Panc1 (cell line): ENCODE data around the gene CDC26. TPM values are rescaled to one million over a fixed set of nuclear protein-coding genes. Genes with fewer than 3 reads are reported as not detected.
A peak's percentile ranks its signal among the peaks of the same experiment; 100 is the strongest.

Experiments
- ATAC-seq: fragments of 200-7000 bp; cut with Tn5 transposase; 2 replicates; pipeline ENCODE4 v1.9.1; 2020; ENCODE audit warnings: mild to moderate bottlenecking, moderate library complexity
- BruUV-seq: library from RNA; stranded (reverse); fragments of 400-500 nt; replicated peaks from 2 replicates; lab custom pipeline; 2021; lab: Mats Ljungman, UMichigan
- CTCF ChIA-PET: fragments of 300-600 bp; sonication (Branson Sonifier 250); formaldehyde crosslinking; loops from one replicate; lab custom pipeline; 2022; ENCODE audit warnings: antibody characterized with exemption; lab: Charles Lee
- POLR2A ChIA-PET: fragments of 300-600 bp; sonication (Branson Sonifier 250); formaldehyde crosslinking; loops from one replicate; lab custom pipeline; 2022; ENCODE audit warnings: antibody characterized with exemption; lab: Charles Lee
- DNase-seq: peaks from one replicate; pipeline ENCODE4 v3.0.0-alpha.2; 2010; ENCODE audit warnings: low read depth, low spot score
- H3K27ac ChIP-seq: 2 replicates; pipeline ENCODE4 v1.5.1; 2011; ENCODE audit warnings: mild to moderate bottlenecking, low read length, inconsistent platforms
- H3K27me3 ChIP-seq: fragments of 200-500 bp; sonication (Bioruptor generic); 2 replicates; pipeline ENCODE4 v1.6.0; 2014; ENCODE audit warnings: low read length, inconsistent platforms; ENCODE audit not compliant: control insufficient read depth, insufficient read depth
- H3K36me3 ChIP-seq: fragments of 200-500 bp; sonication (Bioruptor generic); 2 replicates; pipeline ENCODE4 v1.5.1; 2014; ENCODE audit warnings: inconsistent platforms, mild to moderate bottlenecking, low read length, moderate library complexity; ENCODE audit not compliant: control insufficient read depth, insufficient read depth
- H3K4me1 ChIP-seq: 2 replicates; pipeline ENCODE4 v1.5.1; 2011; ENCODE audit warnings: inconsistent platforms, mild to moderate bottlenecking, low read length, moderate library complexity; ENCODE audit not compliant: control insufficient read depth, insufficient read depth
- H3K4me3 ChIP-seq, 2 experiments: 2 replicates each; pipeline ENCODE4 v1.5.1; 2011 to 2012; ENCODE audit warnings: low read depth in 2 of 2, low read length in 2 of 2, mild to moderate bottlenecking in 2 of 2, inconsistent platforms in 1 of 2, moderate library complexity in 1 of 2
- H3K9me3 ChIP-seq: fragments of 200-500 bp; sonication (Bioruptor generic); 2 replicates; pipeline ENCODE4 v1.5.1; 2014; ENCODE audit warnings: low read depth, mild to moderate bottlenecking, inconsistent platforms, low read length, moderate library complexity; ENCODE audit not compliant: control insufficient read depth, insufficient read depth
- POLR2AphosphoS5 ChIP-seq: IDR thresholded peaks from 2 replicates; pipeline ENCODE4 v1.6.1; 2012; ENCODE audit warnings: mild to moderate bottlenecking, low read depth, low read length, moderate library complexity
- SIN3A ChIP-seq: IDR thresholded peaks from 2 replicates; pipeline ENCODE4 v1.6.1; 2012; ENCODE audit warnings: low read depth, mild to moderate bottlenecking, low read length, moderate library complexity, borderline replicate concordance; ENCODE audit not compliant: insufficient read depth
- TCF7L2 ChIP-seq: IDR thresholded peaks from 2 replicates; pipeline ENCODE4 v1.6.1; 2011; ENCODE audit warnings: mild to moderate bottlenecking, low read depth, low read length, inconsistent platforms
- in situ Hi-C: cut with HindIII; loops from 2 replicates; pipeline ENCODE4 v1.10.0; 2016; ENCODE audit warnings: low sequenced_read_pairs, low pct_unique_long_range_greater_than_20kb
- intact Hi-C: fragments of 100-400 bp; cut with micrococcal nuclease; formaldehyde crosslinking; loops from one replicate; pipeline ENCODE4 v1.10.0; 2022; ENCODE audit not compliant: unreplicated experiment
- total RNA-seq: library from RNA; stranded (reverse); gene quantifications from one replicate; pipeline ENCODE4 v1.2.1, GENCODE V29; 2021; ENCODE audit not compliant: unreplicated experiment
- TF ChIP-seq, protein P1 (sequence below), 2 experiments: IDR thresholded peaks; 2 replicates each; pipeline ENCODE4 v1.6.1; 2011 to 2012; ENCODE audit warnings: low read depth in 2 of 2, control low read depth in 1 of 2, low read length in 1 of 2, mild to moderate bottlenecking in 1 of 2, moderate library complexity in 1 of 2; ENCODE audit not compliant: insufficient read depth in 1 of 2
- TF ChIP-seq, protein P2 (sequence below): fragments of 450-650 bp; IDR thresholded peaks from 2 replicates; pipeline ENCODE4 v1.5.1; 2017; ENCODE audit warnings: mild to moderate bottlenecking

Gene CDC26
- total RNA-seq, 1 experiment from 2014 or later: 19.4 TPM

DNA sequence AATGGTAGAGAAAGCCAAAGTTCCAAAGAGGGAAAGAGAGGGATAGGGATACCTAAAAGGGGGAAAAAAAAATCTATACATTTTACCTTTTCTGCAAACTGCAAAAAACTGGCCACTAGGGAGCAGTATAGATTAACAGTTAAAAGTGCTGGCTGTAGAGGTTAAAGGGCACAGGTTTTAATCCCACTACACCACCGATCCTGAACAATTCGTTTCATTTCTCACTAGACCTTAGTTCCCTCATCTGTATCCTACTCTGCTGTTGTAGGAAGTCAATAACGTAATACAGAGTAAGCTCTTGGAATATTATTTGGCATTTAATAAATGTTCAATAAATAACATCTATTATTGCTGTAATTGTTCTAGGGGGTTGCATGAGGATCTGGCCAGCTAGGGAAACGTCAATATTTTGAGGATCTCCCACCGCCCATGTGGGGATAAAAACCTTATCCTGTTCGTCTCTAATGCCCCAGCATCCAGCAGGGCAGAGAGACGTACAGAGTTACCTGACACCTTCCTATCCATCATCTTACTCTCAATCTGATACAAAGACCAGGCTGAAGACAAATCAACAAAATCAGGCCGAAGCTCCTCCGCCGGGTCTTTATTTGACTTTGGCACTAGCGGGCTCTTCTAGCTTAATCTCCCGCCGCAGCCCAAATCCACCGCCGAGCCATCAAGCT is 757 bp downstream of the CDC26 start:
- peak overlapping the region; percentile 93 to 99 for H3K4me3 ChIP-seq
- intact Hi-C loops (no loop called here), in situ Hi-C loops (no loop called here)
- ATAC-seq (peak; percentile 32), DNase-seq (peak; percentile 38)
- ChIA-PET CTCF (interaction anchor here (0.6 to 0.8 kb wide), 5 partner anchors 22 to 1329 kb away, joined by 3 to 4 read pairs (median 3); no protein-coding TSS in a partner anchor), POLR2A (interaction anchor here (0.6 kb wide), 1 partner anchor 22 kb away, joined by 4 read pairs; no protein-coding TSS in a partner anchor)
- no peaks in the 10 kb centered on the region for H3K9me3 ChIP-seq
- H3K4me1 ChIP-seq: peaks cover 6% of the 10 kb centered on the region
- H3K27me3 ChIP-seq: no peaks in the 10 kb centered on the region
- no peak for TF ChIP-seq POLR2AphosphoS5
- TF ChIP-seq, protein P1, sequence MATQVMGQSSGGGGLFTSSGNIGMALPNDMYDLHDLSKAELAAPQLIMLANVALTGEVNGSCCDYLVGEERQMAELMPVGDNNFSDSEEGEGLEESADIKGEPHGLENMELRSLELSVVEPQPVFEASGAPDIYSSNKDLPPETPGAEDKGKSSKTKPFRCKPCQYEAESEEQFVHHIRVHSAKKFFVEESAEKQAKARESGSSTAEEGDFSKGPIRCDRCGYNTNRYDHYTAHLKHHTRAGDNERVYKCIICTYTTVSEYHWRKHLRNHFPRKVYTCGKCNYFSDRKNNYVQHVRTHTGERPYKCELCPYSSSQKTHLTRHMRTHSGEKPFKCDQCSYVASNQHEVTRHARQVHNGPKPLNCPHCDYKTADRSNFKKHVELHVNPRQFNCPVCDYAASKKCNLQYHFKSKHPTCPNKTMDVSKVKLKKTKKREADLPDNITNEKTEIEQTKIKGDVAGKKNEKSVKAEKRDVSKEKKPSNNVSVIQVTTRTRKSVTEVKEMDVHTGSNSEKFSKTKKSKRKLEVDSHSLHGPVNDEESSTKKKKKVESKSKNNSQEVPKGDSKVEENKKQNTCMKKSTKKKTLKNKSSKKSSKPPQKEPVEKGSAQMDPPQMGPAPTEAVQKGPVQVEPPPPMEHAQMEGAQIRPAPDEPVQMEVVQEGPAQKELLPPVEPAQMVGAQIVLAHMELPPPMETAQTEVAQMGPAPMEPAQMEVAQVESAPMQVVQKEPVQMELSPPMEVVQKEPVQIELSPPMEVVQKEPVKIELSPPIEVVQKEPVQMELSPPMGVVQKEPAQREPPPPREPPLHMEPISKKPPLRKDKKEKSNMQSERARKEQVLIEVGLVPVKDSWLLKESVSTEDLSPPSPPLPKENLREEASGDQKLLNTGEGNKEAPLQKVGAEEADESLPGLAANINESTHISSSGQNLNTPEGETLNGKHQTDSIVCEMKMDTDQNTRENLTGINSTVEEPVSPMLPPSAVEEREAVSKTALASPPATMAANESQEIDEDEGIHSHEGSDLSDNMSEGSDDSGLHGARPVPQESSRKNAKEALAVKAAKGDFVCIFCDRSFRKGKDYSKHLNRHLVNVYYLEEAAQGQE (IDR thresholded peaks at IDR 0.05; ENCODE audit: insufficient read depth in 1 of 2, low read depth in 2 of 2, low read length in 1 of 2): no peak
- TF ChIP-seq, protein P2, sequence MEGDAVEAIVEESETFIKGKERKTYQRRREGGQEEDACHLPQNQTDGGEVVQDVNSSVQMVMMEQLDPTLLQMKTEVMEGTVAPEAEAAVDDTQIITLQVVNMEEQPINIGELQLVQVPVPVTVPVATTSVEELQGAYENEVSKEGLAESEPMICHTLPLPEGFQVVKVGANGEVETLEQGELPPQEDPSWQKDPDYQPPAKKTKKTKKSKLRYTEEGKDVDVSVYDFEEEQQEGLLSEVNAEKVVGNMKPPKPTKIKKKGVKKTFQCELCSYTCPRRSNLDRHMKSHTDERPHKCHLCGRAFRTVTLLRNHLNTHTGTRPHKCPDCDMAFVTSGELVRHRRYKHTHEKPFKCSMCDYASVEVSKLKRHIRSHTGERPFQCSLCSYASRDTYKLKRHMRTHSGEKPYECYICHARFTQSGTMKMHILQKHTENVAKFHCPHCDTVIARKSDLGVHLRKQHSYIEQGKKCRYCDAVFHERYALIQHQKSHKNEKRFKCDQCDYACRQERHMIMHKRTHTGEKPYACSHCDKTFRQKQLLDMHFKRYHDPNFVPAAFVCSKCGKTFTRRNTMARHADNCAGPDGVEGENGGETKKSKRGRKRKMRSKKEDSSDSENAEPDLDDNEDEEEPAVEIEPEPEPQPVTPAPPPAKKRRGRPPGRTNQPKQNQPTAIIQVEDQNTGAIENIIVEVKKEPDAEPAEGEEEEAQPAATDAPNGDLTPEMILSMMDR: peak; percentile 67; the same call in 1 of the 2 replicates
- no peak for TF ChIP-seq SIN3A
- TF ChIP-seq TCF7L2: no peak
- peaks cover 27% of the 10 kb centered on the region for H3K36me3 ChIP-seq
- H3K27ac ChIP-seq: peak overlapping the region; percentile 96
- BruUV-seq: no TSS peak

DNA sequence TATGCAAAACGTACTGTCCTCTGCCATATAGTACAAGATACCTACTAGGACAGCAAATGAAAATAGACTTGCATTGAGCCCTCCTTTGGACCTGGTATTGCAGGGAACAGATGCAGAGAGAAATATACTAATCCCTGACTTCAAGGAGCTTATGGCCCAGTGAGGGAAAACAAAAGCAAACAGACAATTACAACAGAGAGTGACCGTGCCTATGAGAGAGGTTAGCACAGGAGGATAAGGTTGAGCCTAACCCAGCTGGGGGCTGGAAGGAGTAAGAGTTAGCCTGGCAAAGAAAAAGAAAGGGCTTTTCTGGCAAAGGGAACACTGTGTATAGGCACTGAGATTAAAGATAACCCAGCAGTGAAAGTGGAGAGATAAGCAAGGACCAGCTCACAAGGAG is 5.5 kb downstream of the CDC26 start:
- Histone ChIP-seq H3K27me3 (no peaks in the 10 kb centered on the region), H3K4me3 (no peak overlapping the region), H3K27ac (no peak overlapping the region), H3K9me3 (no peaks in the 10 kb centered on the region), H3K4me1 (no peaks in the 10 kb centered on the region), H3K36me3 (peaks cover 8% of the 10 kb centered on the region; the same call in 1 of the 2 replicates)
- ChIA-PET CTCF (interaction anchor here (0.5 to 0.6 kb wide), 2 partner anchors 108 to 211 kb away, joined by 4 to 15 read pairs; no protein-coding TSS in a partner anchor), POLR2A (interaction anchor here (0.6 kb wide), 1 partner anchor 107 kb away, joined by 4 read pairs; no protein-coding TSS in a partner anchor)
- TF ChIP-seq, protein P2: no peak
- no peak for TF ChIP-seq TCF7L2
- in situ Hi-C loops: no loop called here
- intact Hi-C loops: no loop called here
- DNase-seq (no peak), ATAC-seq (no peak)
- no TSS peak for BruUV-seq
